GM23338 (cell line): ENCODE results near the gene SRD5A2.

Source experiments
- CTCF ChIP-seq, 2 experiments: fragments of 200-600 bp in 1 of 2; sonication (generic) in 1 of 2; conservative IDR thresholded peaks; 2 replicates each; pipeline versions ENCODE4 v1.5.1 to v1.6.1; 2016 to 2017; ENCODE audit warnings: antibody characterized with exemption in 2 of 2, low read depth in 2 of 2, mild to moderate bottlenecking in 2 of 2, moderate library complexity in 1 of 2
- ETS1 ChIP-seq: IDR thresholded peaks from 2 replicates; pipeline ENCODE4 v1.6.1; 2016; ENCODE audit warnings: antibody characterized with exemption
- EZH2 ChIP-seq: fragments of 200-600 bp; sonication (generic); IDR thresholded peaks from one replicate; pipeline ENCODE4 v1.8.0; 2017; ENCODE audit warnings: antibody characterized with exemption, mild to moderate bottlenecking, low read depth; ENCODE audit not compliant: unreplicated experiment
- EZH2phosphoT487 ChIP-seq: fragments of 200-600 bp; sonication (generic); IDR thresholded peaks from one replicate; pipeline ENCODE4 v1.8.1; 2018; ENCODE audit warnings: antibody characterized with exemption; ENCODE audit not compliant: unreplicated experiment
- REST ChIP-seq: IDR thresholded peaks from one replicate; pipeline ENCODE4 v1.6.1; 2018; ENCODE audit warnings: antibody characterized with exemption; ENCODE audit not compliant: unreplicated experiment

- TF ChIP-seq CTCF (conservative IDR thresholded peaks at IDR 0.05; ENCODE audit: low read depth in 2 of 2), result no peak
- no peak for TF ChIP-seq EZH2
- TF ChIP-seq EZH2phosphoT487, result no peak
- TF ChIP-seq REST, result no peak
- TF ChIP-seq ETS1, result no peak
Measured at GRCh38 chr2:31577143-31577542, 3.6 kb downstream of the SRD5A2 start.
